GM18951 (cell line): Measurements from ENCODE around the gene AP3M1.
"Not testable (repeated sequence)": the region's sequence is repeated elsewhere in the genome, so short reads cannot be mapped to it uniquely, and the experiment has no call there.

ENCODE experiments used
- POLR2A ChIP-seq: IDR thresholded peaks from 4 replicates; pipeline ENCODE4 v1.6.1; 2011; ENCODE audit warnings: mild to moderate bottlenecking; ENCODE audit not compliant: insufficient read length, insufficient read depth; ENCODE audit errors: extremely low read depth
- in situ Hi-C: fragments of 300-500 bp; cut with MboI; formaldehyde crosslinking; loops from one replicate; pipeline ENCODE4 v1.12.0; 2022; ENCODE audit warnings: low sequenced_read_pairs, mixed read lengths, inconsistent platforms; ENCODE audit not compliant: unreplicated experiment

The AP3M1 gene

GRCh38 chr10:74151879-74152722 lies 1.5 kb upstream of the AP3M1 start:
- in situ Hi-C loops: no loop called here
- TF ChIP-seq POLR2A: no peak

GRCh38 chr10:74150990-74151878 lies 606 bp upstream of the AP3M1 start, which contains the start of gene ADK:
Gene ADK, plus strand, starts transcription at chr10:74151221. Its CDS starts 58 bp downstream, at chr10:74151279.
- peak; percentile 73 for TF ChIP-seq POLR2A
- in situ Hi-C loops: no loop called here

- in situ Hi-C loops: not testable (repeated sequence)
These were observed 3.6 kb downstream of the AP3M1 start for GRCh38 chr10:74146980-74147379.

GRCh38 chr10:74145133-74145532 lies 5.5 kb downstream of the AP3M1 start:
- in situ Hi-C loops: no loop called here
- TF ChIP-seq POLR2A: no peak

- in situ Hi-C loops: no loop called here
- TF ChIP-seq POLR2A: no peak
These were observed 10.1 kb downstream of the AP3M1 start for GRCh38 chr10:74140553-74140952.

GRCh38 chr10:74139981-74140380 lies 10.6 kb downstream of the AP3M1 start:
- no peak for TF ChIP-seq POLR2A
- in situ Hi-C loops: no loop called here

- in situ Hi-C loops: not testable (repeated sequence)
These were observed 12.0 kb downstream of the AP3M1 start for GRCh38 chr10:74138596-74138995.

- TF ChIP-seq POLR2A: no peak
- in situ Hi-C loops: no loop called here
These were observed 12.6 kb downstream of the AP3M1 start for GRCh38 chr10:74137992-74138391.

GRCh38 chr10:74135452-74135851 lies 15.2 kb downstream of the AP3M1 start:
- in situ Hi-C loops: no loop called here
- no peak for TF ChIP-seq POLR2A

- in situ Hi-C loops: no loop called here
These were observed 16.5 kb downstream of the AP3M1 start for GRCh38 chr10:74133923-74134820.

GRCh38 chr10:74123081-74123480 lies 27.5 kb downstream of the AP3M1 start:
- in situ Hi-C loops: no loop called here
- no peak for TF ChIP-seq POLR2A

More at GRCh38 chr10:74133923-74134820, 16.5 kb downstream of the AP3M1 start:
- TF ChIP-seq POLR2A: no peak

GRCh38 chr10:74122060-74122459 lies 28.6 kb downstream of the AP3M1 start:
- no peak for TF ChIP-seq POLR2A
- in situ Hi-C loops: no loop called here

- in situ Hi-C loops: no loop called here
- TF ChIP-seq POLR2A: no peak
These were observed 29.3 kb downstream of the AP3M1 start for GRCh38 chr10:74121368-74121767.
